DMS79 treated with DMSO at 0.1 percent for 48 hours (cell line): ENCODE measurements around the gene CIAO2A.

Source experiments
- DNase-seq: peaks from one replicate; lab custom pipeline; 2025; lab: John Stamatoyannopoulos, UW

The CIAO2A gene

DNA sequence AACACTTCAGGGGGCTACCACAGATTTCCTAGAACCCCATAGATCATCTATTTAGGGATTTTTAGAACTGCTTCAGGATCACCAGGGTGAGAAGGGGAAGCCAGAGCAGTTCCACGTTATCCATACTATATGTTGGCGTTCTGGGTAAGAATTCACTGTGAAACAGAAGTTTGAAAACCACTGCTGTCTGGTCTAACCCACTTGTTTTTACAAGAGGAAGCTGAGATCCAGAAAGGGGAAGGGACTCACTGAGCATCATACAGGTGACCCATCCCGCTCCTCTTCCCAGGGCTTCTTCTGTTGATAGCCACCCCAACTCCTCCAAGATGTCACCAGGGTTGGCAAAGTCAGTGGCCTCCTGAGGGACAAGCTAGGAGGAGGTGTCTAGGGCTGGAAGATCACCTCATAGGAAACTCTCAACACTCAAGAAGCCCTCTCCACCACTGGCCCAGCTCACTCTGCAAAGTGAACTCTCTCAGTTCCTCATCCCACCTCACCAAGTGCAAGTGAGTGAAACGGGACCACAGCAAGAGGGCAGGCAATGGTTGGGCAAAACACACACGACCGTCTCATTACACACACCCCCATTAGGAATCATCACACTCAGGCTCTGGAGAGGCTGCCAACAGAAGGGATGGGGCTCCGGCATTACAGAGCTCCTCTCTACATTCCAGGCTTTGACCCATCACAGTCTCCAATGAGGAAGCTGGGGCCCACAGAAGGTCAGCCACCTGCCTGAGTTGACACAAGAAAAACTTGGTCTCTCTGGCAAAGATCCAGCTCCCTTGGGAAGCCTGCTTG, 49.1 kb downstream of the CIAO2A start:
- DNase-seq = no peak

DNA sequence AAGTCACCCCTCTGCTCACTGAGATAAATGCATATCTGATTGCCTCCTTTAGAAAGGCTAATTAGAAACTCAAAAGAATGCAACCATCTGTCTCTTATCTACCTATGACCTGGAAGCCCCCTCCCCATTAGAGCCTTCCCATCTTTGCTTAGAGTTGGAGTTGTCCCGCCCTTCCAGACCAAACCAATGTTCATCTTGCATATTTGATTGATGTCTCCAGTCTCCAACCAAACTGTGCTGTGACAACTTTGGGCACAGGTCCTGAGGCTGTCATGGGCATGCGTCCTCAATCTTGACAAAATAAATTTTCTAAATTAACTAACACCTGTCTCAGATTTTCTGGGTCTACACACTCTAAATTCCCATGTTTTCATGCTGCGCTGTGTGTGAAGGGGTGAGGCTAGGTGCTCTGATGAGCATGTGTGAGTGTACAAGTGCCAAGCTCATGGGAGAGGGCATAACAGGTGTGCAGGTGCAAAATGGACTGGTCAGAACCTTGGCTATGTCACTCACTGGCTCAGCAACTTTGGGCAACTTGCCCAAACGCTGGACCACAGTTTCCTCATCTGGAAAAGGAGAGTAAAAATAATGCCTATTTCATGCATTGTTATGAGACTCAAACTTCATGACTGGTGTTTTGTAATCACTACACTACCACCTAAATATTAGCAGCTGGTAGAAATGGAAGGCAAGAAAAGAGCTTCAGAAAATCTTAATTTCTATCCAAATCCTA, 54.6 kb downstream of the CIAO2A start:
- no peak for DNase-seq

DNA sequence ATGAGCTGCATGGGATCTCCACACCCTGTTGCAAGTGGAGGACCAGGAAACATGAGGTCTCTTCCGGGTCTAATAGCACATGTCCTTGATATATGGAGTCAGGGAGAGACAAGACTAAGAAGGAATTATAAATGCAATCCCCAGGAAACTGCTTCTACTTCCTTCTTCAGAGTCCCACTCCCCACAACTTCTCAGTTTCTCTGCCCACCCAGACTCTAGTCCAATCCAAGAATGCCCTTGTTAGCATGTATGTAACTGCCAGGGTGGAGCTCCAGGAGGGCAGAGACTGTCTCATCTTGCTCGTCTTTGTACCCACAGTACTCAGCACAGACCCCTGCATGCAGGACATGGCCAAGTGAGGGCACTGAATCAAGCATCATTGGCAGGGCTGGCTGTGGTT, 55.7 kb downstream of the CIAO2A start:
- no peak for DNase-seq

DNA sequence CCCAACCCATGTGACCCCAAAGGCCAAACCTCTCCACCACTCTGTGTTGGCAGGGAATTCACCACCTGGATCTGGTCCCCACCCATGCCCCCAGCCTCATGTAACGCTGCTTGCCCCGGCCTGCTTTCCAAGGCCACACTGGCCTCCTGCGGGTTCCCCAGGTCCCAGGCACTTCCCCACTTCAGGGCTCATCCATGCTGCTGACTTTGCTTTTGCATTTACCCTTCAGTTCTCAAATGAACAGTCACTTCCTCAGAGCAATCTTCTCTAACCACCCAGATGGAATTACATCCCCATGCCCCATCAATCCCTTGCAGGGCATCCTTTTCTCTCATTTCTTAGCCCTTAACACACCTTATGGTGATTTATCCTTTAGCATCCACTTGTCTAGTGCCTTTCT, 56.5 kb downstream of the CIAO2A start:
- no peak for DNase-seq

DNA sequence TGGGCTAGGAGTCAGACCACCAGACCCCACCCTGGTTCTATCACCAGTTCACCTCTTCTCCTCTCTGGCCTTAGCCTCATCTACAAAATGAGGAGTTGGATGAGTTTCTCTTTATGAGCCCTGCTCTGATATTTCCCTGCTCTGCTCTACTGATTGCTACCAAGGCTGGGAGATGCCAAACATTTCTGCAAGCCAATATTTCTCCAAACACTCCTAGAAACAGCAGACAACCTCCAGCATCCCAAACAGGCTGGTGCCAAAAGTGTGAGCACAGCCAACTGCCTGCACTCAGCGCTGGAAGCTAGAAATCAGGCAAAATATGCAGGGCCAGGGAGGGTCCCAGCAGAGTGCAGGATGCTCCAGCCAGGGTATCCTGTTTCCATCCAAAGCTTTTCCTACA, 58.1 kb downstream of the CIAO2A start:
- no peak for DNase-seq

DNA sequence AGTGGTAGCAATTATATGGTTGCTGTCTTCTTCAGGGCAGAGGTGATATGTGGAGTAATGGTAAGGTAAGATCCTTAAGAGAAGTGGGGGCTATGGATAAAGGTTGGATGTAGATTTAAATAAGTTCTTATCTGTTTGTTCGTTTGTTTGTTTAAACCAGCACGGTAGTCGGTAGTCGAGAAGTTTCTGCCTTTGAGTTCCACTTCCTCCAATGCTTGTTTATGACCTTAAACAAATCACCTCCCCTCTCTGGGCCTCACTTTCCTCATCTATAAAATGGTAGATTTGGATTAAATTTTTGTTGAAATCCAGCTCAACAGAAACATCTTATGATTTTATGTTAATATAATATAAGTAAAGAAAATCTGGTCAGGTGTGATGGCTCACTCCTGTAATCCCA, 59.1 kb downstream of the CIAO2A start:
- DNase-seq = no peak

DNA sequence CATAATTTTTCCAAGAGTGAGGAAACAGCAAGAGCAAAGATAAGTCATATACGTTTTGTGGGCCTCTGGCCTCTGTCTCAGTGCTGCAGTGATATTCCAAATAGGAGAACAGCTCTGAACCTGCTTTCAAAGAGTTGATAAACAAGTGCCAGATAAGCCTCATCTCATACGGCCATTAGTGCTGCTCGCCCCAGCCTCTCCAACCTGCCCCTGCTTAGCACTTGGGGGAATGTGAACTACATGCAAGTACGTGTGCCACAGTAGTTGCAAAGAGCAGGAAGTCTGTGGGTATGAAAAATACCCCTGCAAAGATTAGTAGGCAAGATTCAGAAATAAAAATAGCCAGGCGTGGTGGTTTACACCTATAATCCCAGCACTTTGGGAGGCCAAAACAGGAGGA, 61.3 kb downstream of the CIAO2A start:
- no peak for DNase-seq

DNA sequence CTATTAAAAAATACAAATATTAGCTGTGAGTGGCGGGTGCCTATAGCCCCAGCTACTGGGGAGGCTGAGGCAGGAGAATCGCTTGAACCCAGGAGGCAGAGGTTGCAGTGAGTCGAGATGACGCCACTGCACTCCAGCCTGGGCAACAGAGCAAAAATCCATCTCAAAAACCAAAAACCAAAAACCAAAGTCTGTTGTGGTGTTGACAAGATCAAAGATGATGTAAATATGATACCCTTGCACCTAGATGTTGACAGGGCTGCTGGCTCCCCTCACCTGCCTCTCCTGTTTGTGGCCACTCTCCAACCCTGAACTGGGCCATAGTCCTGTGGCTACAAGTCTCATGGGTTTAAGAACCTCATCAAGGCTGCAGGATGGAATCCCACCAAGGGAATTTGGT, 63.5 kb downstream of the CIAO2A start:
- no peak for DNase-seq

DNA sequence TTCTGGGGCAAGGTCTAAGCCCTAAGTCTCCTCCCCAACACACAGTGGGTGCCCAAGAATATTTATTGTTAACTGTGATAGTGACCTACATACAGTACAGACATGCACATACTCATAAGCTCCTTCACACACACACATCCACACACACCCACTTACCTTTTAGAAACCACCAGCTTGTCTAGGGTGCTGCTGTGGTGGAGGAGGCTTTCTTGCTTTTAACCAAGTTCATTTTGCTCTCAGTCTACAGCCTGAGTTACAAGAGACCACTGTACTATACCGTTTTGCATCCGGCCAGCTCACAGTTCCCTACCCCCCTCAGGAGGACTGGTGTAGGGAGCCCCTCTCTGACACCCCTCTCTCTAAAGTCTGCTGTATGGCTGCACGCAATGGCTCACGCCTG, 64.0 kb downstream of the CIAO2A start:
- no peak for DNase-seq

DNA sequence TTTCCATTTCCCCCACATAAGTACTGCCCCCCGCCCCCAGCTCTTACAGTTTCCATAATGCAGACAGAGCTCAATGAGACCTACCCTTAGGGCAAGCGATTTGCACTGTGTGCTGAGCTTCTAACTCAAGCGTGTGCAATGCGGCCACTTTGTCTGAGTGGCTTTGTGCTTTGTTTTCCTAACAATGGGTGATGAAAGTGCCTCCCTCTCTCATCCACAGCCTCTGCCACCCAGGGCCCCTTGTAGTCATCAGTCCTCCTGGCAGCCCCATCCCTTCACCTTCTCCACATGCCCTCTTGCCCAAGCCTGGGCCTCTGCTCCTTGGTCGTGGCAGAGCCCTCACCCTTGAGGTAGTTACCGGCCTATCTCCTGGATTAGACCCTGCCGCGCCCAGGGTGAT, 64.5 kb downstream of the CIAO2A start:
- no peak for DNase-seq

DNA sequence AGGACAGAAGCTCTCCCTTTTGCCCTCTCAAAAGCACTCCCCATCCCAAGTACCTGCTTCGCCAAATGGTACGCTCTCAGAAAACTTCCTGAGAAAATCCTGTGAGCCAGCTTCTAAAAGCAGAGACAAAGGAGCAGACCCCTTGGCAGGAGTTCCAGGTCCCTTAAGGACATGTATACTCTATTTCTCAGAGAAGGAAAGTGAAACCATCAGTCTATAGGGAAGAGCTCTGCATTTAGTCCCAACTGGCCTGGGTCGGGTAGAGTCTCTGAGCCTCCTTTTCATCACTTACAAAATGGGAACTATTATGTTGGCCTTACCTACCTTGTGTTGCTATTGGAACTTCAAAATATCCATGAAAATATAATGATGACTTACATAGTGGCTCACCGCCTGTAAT, 67.0 kb downstream of the CIAO2A start:
- no peak for DNase-seq

DNA sequence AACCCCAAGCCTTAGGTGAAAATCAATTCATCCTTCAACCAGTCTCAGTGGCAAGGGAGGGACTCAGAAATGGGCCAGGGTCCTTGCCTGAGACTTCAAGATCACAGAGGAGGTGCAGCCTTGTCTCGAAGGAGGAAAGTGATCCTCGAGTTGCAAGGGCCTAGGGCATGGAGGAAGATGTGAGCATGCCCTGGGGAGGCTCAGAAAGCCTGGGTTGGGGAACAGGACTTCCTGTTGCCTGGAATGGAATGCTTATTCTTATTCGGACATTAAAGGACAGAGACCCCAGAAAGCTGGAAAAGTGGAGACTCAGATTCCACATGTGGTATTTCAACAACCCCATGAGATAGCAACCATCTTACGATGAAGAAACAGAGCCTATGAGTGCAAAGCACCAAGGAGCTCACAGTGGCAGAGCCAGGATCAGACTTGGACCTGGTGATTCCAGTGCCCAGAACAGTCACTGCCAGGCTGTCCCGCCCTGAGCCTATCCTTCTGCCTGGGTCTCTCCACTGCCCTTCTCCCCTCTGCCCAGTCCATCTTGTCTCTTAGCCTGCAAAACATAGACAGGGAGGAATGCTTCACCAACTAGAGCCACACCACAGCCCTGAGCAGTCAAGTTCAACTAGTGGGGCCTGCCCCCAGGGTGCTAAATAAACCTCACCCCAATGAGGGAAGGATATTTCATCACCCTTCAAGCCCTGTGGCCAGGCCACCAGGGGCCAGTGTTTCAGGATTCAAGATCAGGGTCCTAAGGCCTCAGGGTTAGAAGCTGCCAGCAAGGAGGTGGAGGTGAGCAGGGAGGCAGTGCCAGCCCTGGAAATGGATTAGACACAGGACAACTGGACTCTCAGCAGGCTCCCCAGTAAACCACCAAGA, 69.2 kb downstream of the CIAO2A start:
- no peak for DNase-seq

DNA sequence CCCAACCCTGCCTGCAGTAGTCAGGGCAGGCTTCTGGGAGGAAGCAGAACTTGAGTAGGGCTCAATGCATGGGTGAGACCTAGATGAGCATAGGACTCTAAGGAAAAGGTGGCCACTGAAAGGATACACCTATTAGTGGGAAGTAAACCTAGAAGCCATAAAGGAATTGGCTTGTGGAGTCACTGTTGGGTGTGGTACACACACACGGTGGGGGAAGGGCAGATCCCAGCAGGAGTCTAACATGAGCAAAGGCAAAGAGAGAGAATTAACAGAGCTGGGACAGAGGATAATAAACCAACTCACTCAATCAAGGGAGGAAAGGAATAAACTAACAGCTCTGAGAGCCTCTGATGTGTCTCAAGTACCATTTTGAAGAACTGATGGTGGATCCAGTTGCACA, 70.4 kb downstream of the CIAO2A start:
- DNase-seq = no peak

DNA sequence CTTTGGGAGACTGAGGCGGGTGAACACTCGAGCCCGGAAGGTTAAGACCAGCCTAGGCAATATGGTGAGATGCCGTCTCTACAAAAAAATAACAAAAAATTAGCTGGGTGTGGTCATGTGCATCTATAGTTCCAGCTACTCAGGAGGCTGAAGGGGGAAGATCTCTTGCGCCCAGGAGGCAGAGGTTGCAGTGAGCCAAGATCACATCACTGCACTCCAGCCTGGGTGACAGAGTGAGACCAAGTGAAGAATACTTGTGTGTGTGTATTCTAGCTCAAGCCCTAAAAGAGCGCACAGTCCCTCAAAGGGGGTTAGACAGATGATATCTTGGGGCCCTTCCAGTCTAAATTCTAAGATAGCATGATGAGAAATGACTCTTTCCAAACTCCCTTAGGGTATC, 71.1 kb downstream of the CIAO2A start:
- DNase-seq = no peak
